Right kidney (tissue), 1 donor: ENCODE measurements around the gene PRKCE.
A peak's percentile ranks its signal among the peaks of the same experiment; 100 is the strongest.
"Not testable (repeated sequence)": the region's sequence is repeated elsewhere in the genome, so short reads cannot be mapped to it uniquely, and the experiment has no call there.

Experiments
- DNase-seq: peaks from one replicate; pipeline ENCODE4 v3.0.0-alpha.2; 2016

PRKCE gene

GRCh38 chr2:45917561-45918176 lies 266.2 kb downstream of the PRKCE start:
- DNase-seq: not testable (repeated sequence)

GRCh38 chr2:45918463-45919159 lies 267.1 kb downstream of the PRKCE start:
- DNase-seq: no peak

GRCh38 chr2:45919160-45919650 lies 267.7 kb downstream of the PRKCE start:
- no peak for DNase-seq

GRCh38 chr2:45919711-45920111 lies 268.2 kb downstream of the PRKCE start:
- DNase-seq: no peak

GRCh38 chr2:45921921-45922320 lies 270.4 kb downstream of the PRKCE start:
- DNase-seq: no peak

GRCh38 chr2:45922577-45922988 lies 271.1 kb downstream of the PRKCE start:
- DNase-seq: no peak

GRCh38 chr2:45923701-45924100 lies 272.2 kb downstream of the PRKCE start:
- DNase-seq: no peak

GRCh38 chr2:45925026-45925425 lies 273.6 kb downstream of the PRKCE start:
- no peak for DNase-seq

- no peak for DNase-seq
These were observed 274.3 kb downstream of the PRKCE start for GRCh38 chr2:45925636-45926366.

- DNase-seq: no peak
These were observed 277.5 kb downstream of the PRKCE start for GRCh38 chr2:45928946-45929345.

- no peak for DNase-seq
These were observed 278.4 kb downstream of the PRKCE start for GRCh38 chr2:45929674-45930395.

- no peak for DNase-seq
These were observed 278.9 kb downstream of the PRKCE start for GRCh38 chr2:45930396-45930792.

GRCh38 chr2:45932278-45932975 lies 281.0 kb downstream of the PRKCE start:
- DNase-seq: no peak

GRCh38 chr2:45935791-45936622 lies 284.5 kb downstream of the PRKCE start:
- DNase-seq: peak; percentile 66

GRCh38 chr2:45936623-45936979 lies 285.1 kb downstream of the PRKCE start:
- no peak for DNase-seq

GRCh38 chr2:45937990-45938389 lies 286.5 kb downstream of the PRKCE start:
- DNase-seq: no peak

GRCh38 chr2:45938649-45939511 lies 287.4 kb downstream of the PRKCE start:
- DNase-seq: peak; percentile 46

- no peak for DNase-seq
These were observed 290.2 kb downstream of the PRKCE start for GRCh38 chr2:45941531-45942236.

- no peak for DNase-seq
These were observed 290.8 kb downstream of the PRKCE start for GRCh38 chr2:45942237-45942738.
